ENCODE measurements around the gene RETREG3.

The RETREG3 gene

GRCh38 chr17:42596386-42596785, 12.8 kb downstream of the RETREG3 start:
- Histone ChIP-seq H3K36me3 (ENCODE audit: control insufficient read depth in 4 of 4, insufficient read depth in 4 of 4, low read length in 3 of 4) (peaks cover 6 to 9% (median 7%) of the 10 kb centered on the region in 4 experiments), H3K4me3 (ENCODE audit: control insufficient read depth in 1 of 7, extremely low read depth in 1 of 7, insufficient read depth in 4 of 7, low read depth in 2 of 7, low read length in 6 of 7) (no peak overlapping the region), H3K27ac (ENCODE audit: insufficient read depth in 1 of 2, low read depth in 1 of 2, low read length in 2 of 2, poor library complexity in 1 of 2, severe bottlenecking in 2 of 2) (no peak overlapping the region), H3K27me3 (replicated peaks in 2 of 5; ENCODE audit: control insufficient read depth in 4 of 5, insufficient read depth in 5 of 5, low read length in 4 of 5) (no peaks in the 10 kb centered on the region), H3K4me1 (ENCODE audit: control extremely low read depth in 1 of 4, control insufficient read depth in 4 of 4, insufficient read depth in 4 of 4, low read length in 3 of 4) (peaks cover 0 to 5% (median 0%) of the 10 kb centered on the region in 4 experiments), H3K9me3 (ENCODE audit: control extremely low read depth in 1 of 5, control insufficient read depth in 4 of 5, insufficient read depth in 2 of 5, low read depth in 1 of 5, low read length in 4 of 5) (no peaks in the 10 kb centered on the region)
- WGBS (ENCODE audit: insufficient coverage): no CpG with 5 or more reads among the region's 3 CpGs
- DNase-seq: no peak
- ChIA-PET CTCF (no interaction called here), POLR2A (interaction anchor here (0.6 kb wide), 1 partner anchor 228 kb away, joined by 3 read pairs; the partner anchor contains the start of gene BECN1)

DNA sequence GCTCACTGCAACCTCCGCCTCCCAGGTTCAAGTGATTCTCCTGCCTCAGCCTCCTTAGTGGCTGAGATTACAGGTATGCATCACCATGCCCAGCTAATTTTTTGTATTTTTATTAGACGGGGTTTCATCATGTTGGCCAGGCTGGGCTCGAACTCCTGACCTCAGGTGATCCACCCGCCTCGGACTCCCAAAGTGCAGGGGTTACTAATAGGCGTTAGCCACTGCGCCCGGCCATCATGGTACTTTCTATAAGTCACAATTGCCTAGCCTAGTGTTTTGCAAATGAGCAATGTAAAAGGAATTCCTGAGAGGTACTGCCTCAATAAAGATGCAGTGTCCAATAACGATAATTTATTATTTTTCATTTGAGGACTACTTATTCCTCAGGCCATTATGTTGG, 17.8 kb downstream of the RETREG3 start:
- POLR2A ChIA-PET: no interaction called here
- H3K4me3 ChIP-seq (ENCODE audit: control insufficient read depth in 1 of 7, extremely low read depth in 1 of 7, insufficient read depth in 4 of 7, low read depth in 2 of 7, low read length in 6 of 7): no peak overlapping the region
- WGBS (ENCODE audit: insufficient coverage): 97% methylated on average over 7 of the region's 9 CpGs
- DNase-seq: no peak
- H3K36me3 ChIP-seq (ENCODE audit: control insufficient read depth in 4 of 4, insufficient read depth in 4 of 4, low read length in 3 of 4): peaks cover 22 to 50% (median 31%) of the 10 kb centered on the region in 4 experiments
- no peak overlapping the region for H3K27ac ChIP-seq (ENCODE audit: insufficient read depth in 1 of 2, low read depth in 1 of 2, low read length in 2 of 2, poor library complexity in 1 of 2, severe bottlenecking in 2 of 2)
- H3K27me3 ChIP-seq (replicated peaks in 2 of 5; ENCODE audit: control insufficient read depth in 4 of 5, insufficient read depth in 5 of 5, low read length in 4 of 5): no peaks in the 10 kb centered on the region
- CTCF ChIA-PET: interaction anchor here (2.7 kb wide), 1 partner anchor 13 kb away, joined by 8 read pairs; no protein-coding TSS in a partner anchor
- no peaks in the 10 kb centered on the region for H3K4me1 ChIP-seq (ENCODE audit: control extremely low read depth in 1 of 4, control insufficient read depth in 4 of 4, insufficient read depth in 4 of 4, low read length in 3 of 4)
- H3K9me3 ChIP-seq (ENCODE audit: control extremely low read depth in 1 of 5, control insufficient read depth in 4 of 5, insufficient read depth in 2 of 5, low read depth in 1 of 5, low read length in 4 of 5): no peaks in the 10 kb centered on the region

DNA sequence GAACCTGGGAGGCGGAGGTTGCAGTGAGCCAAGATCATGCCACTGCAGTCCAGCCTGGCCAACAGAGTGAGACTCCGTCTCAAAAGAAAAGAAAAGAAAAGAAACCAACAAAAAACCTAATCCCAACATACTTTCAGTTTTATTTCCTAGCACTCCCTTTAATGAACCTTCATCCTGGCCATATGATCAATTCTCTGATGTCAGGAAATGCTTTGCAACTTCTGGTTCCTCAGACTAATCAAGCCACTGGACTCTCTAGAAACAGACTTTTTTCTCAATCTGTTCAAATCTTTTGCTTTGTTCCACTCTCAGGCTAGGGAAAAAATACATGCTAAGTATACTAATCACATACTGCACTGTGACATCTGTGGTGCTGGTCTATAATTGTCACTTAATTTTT, 18.3 kb downstream of the RETREG3 start:
- H3K27ac ChIP-seq (ENCODE audit: insufficient read depth in 1 of 2, low read depth in 1 of 2, low read length in 2 of 2, poor library complexity in 1 of 2, severe bottlenecking in 2 of 2): no peak overlapping the region
- no peaks in the 10 kb centered on the region for H3K27me3 ChIP-seq (replicated peaks in 2 of 5; ENCODE audit: control insufficient read depth in 4 of 5, insufficient read depth in 5 of 5, low read length in 4 of 5)
- ChIA-PET CTCF (interaction anchor here (2.7 kb wide), 1 partner anchor 12 kb away, joined by 8 read pairs; no protein-coding TSS in a partner anchor), POLR2A (no interaction called here)
- H3K9me3 ChIP-seq (ENCODE audit: control extremely low read depth in 1 of 5, control insufficient read depth in 4 of 5, insufficient read depth in 2 of 5, low read depth in 1 of 5, low read length in 4 of 5): no peaks in the 10 kb centered on the region
- H3K4me3 ChIP-seq (ENCODE audit: control insufficient read depth in 1 of 7, extremely low read depth in 1 of 7, insufficient read depth in 4 of 7, low read depth in 2 of 7, low read length in 6 of 7): no peak overlapping the region
- no peaks in the 10 kb centered on the region for H3K4me1 ChIP-seq (ENCODE audit: control extremely low read depth in 1 of 4, control insufficient read depth in 4 of 4, insufficient read depth in 4 of 4, low read length in 3 of 4)
- DNase-seq: no peak
- 100% methylated on average over 1 of the region's 2 CpGs for WGBS (ENCODE audit: insufficient coverage)
- H3K36me3 ChIP-seq (ENCODE audit: control insufficient read depth in 4 of 4, insufficient read depth in 4 of 4, low read length in 3 of 4): peaks cover 22 to 55% (median 35%) of the 10 kb centered on the region in 4 experiments

- CTCF ChIA-PET: interaction anchor here (0.8 to 4.1 kb wide), 5 partner anchors 9 to 94 kb away, joined by 3 to 26 read pairs (median 6); partner anchors contain the start of gene PSMC3IP
- Histone ChIP-seq H3K36me3 (ENCODE audit: control insufficient read depth in 4 of 4, insufficient read depth in 4 of 4, low read length in 3 of 4) (peaks cover 41 to 93% (median 67%) of the 10 kb centered on the region in 4 experiments), H3K27me3 (replicated peaks in 2 of 5; ENCODE audit: control insufficient read depth in 4 of 5, insufficient read depth in 5 of 5, low read length in 4 of 5) (no peaks in the 10 kb centered on the region), H3K4me1 (ENCODE audit: control extremely low read depth in 1 of 4, control insufficient read depth in 4 of 4, insufficient read depth in 4 of 4, low read length in 3 of 4) (peaks cover 0 to 6% (median 0%) of the 10 kb centered on the region in 4 experiments), H3K9me3 (ENCODE audit: control extremely low read depth in 1 of 5, control insufficient read depth in 4 of 5, insufficient read depth in 2 of 5, low read depth in 1 of 5, low read length in 4 of 5) (no peaks in the 10 kb centered on the region), H3K27ac (ENCODE audit: insufficient read depth in 1 of 2, low read depth in 1 of 2, low read length in 2 of 2, poor library complexity in 1 of 2, severe bottlenecking in 2 of 2) (no peak overlapping the region), H3K4me3 (ENCODE audit: control insufficient read depth in 1 of 7, extremely low read depth in 1 of 7, insufficient read depth in 4 of 7, low read depth in 2 of 7, low read length in 6 of 7) (no peak overlapping the region)
- no peak for DNase-seq
- WGBS (ENCODE audit: insufficient coverage): 97% methylated on average over 5 of the region's 7 CpGs
- POLR2A ChIA-PET: interaction anchor here (0.6 kb wide), 1 partner anchor 18 kb away, joined by 3 read pairs; no protein-coding TSS in a partner anchor
Measured at GRCh38 chr17:42586514-42587230, 22.5 kb downstream of the RETREG3 start.

DNA sequence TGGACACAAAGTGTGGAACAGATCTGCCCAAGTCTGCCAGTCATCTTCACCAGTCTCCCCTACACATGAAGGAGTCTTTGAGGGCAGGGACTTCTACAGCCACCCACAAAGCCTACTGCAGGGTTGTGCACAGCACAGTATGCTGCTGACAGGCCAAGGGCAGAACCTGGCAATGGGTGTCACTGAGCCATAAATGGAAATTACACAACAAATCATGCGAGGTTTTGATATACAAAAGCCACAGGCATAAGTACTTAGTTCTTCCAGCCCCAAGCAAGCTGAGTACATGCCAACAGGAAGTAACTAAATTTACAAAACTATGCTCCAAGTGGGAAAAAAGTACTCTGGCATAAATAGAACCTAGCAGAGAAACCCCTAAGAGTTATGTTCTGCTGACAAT, 23.8 kb downstream of the RETREG3 start:
- Histone ChIP-seq H3K36me3 (ENCODE audit: control insufficient read depth in 4 of 4, insufficient read depth in 4 of 4, low read length in 3 of 4) (peaks cover 37 to 93% (median 69%) of the 10 kb centered on the region in 4 experiments), H3K27ac (ENCODE audit: insufficient read depth in 1 of 2, low read depth in 1 of 2, low read length in 2 of 2, poor library complexity in 1 of 2, severe bottlenecking in 2 of 2) (no peak overlapping the region), H3K9me3 (ENCODE audit: control extremely low read depth in 1 of 5, control insufficient read depth in 4 of 5, insufficient read depth in 2 of 5, low read depth in 1 of 5, low read length in 4 of 5) (no peaks in the 10 kb centered on the region), H3K4me3 (ENCODE audit: control insufficient read depth in 1 of 7, extremely low read depth in 1 of 7, insufficient read depth in 4 of 7, low read depth in 2 of 7, low read length in 6 of 7) (no peak overlapping the region), H3K4me1 (ENCODE audit: control extremely low read depth in 1 of 4, control insufficient read depth in 4 of 4, insufficient read depth in 4 of 4, low read length in 3 of 4) (peaks cover 0 to 6% (median 0%) of the 10 kb centered on the region in 4 experiments), H3K27me3 (replicated peaks in 2 of 5; ENCODE audit: control insufficient read depth in 4 of 5, insufficient read depth in 5 of 5, low read length in 4 of 5) (no peaks in the 10 kb centered on the region)
- ChIA-PET CTCF (interaction anchor here (1.0 to 4.1 kb wide), 3 partner anchors 8 to 95 kb away, joined by 3 to 26 read pairs (median 3); partner anchors contain the start of gene PSMC3IP), POLR2A (no interaction called here)
- no CpG with 5 or more reads among the region's 1 CpG for WGBS (ENCODE audit: insufficient coverage)
- DNase-seq: no peak

- H3K9me3 ChIP-seq (ENCODE audit: control extremely low read depth in 1 of 5, control insufficient read depth in 4 of 5, insufficient read depth in 2 of 5, low read depth in 1 of 5, low read length in 4 of 5): no peaks in the 10 kb centered on the region
- no peak overlapping the region for H3K4me3 ChIP-seq (ENCODE audit: control insufficient read depth in 1 of 7, extremely low read depth in 1 of 7, insufficient read depth in 4 of 7, low read depth in 2 of 7, low read length in 6 of 7)
- H3K36me3 ChIP-seq (ENCODE audit: control insufficient read depth in 4 of 4, insufficient read depth in 4 of 4, low read length in 3 of 4): peaks cover 39 to 92% (median 74%) of the 10 kb centered on the region in 4 experiments
- POLR2A ChIA-PET: no interaction called here
- peaks cover 0 to 6% (median 0%) of the 10 kb centered on the region in 4 experiments for H3K4me1 ChIP-seq (ENCODE audit: control extremely low read depth in 1 of 4, control insufficient read depth in 4 of 4, insufficient read depth in 4 of 4, low read length in 3 of 4)
- CTCF ChIA-PET: interaction anchor here (1.0 kb wide), 2 partner anchors 17 to 27 kb away, joined by 3 read pairs; no protein-coding TSS in a partner anchor
- no peaks in the 10 kb centered on the region for H3K27me3 ChIP-seq (replicated peaks in 2 of 5; ENCODE audit: control insufficient read depth in 4 of 5, insufficient read depth in 5 of 5, low read length in 4 of 5)
- DNase-seq: peak in 1 of 3 donors; percentile 8
- no peak overlapping the region for H3K27ac ChIP-seq (ENCODE audit: insufficient read depth in 1 of 2, low read depth in 1 of 2, low read length in 2 of 2, poor library complexity in 1 of 2, severe bottlenecking in 2 of 2)
- 99% methylated on average over 8 of the region's 9 CpGs for WGBS (ENCODE audit: insufficient coverage)
Measured at GRCh38 chr17:42584880-42585279, 24.3 kb downstream of the RETREG3 start.

DNA sequence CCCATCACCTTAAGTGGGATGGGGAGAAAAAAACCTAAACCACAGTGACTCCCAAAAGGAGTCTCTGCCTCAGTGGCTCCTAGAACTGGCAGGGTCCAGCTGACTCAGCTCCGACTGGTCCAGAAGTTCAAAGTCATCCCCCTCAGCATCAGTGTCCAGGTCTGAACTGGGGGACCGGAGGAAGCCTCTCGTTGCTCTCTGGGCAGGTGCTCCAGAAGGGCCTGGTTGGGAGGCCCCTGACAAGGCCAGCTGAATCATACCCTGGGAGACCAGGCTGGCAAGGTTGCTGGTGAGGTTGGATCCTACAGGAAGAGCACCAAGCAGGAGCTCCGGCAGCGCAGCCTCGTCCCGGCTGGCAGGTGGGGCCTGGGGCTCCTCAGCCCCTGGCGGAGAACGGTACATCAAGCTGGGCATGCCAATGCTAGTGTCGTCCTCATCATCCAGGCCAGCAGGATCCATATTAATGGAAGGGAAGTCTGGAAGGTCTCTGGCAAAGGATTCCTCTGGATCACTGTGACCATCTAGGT, 27.4 kb downstream of the RETREG3 start:
- Histone ChIP-seq H3K27ac (ENCODE audit: insufficient read depth in 1 of 2, low read depth in 1 of 2, low read length in 2 of 2, poor library complexity in 1 of 2, severe bottlenecking in 2 of 2) (no peak overlapping the region), H3K4me1 (ENCODE audit: control extremely low read depth in 1 of 4, control insufficient read depth in 4 of 4, insufficient read depth in 4 of 4, low read length in 3 of 4) (peaks cover 2 to 24% (median 18%) of the 10 kb centered on the region in 4 experiments), H3K4me3 (ENCODE audit: control insufficient read depth in 1 of 7, extremely low read depth in 1 of 7, insufficient read depth in 4 of 7, low read depth in 2 of 7, low read length in 6 of 7) (no peak overlapping the region), H3K27me3 (replicated peaks in 2 of 5; ENCODE audit: control insufficient read depth in 4 of 5, insufficient read depth in 5 of 5, low read length in 4 of 5) (no peaks in the 10 kb centered on the region), H3K9me3 (ENCODE audit: control extremely low read depth in 1 of 5, control insufficient read depth in 4 of 5, insufficient read depth in 2 of 5, low read depth in 1 of 5, low read length in 4 of 5) (no peaks in the 10 kb centered on the region), H3K36me3 (ENCODE audit: control insufficient read depth in 4 of 4, insufficient read depth in 4 of 4, low read length in 3 of 4) (peaks cover 28 to 71% (median 61%) of the 10 kb centered on the region in 4 experiments)
- DNase-seq: no peak
- ChIA-PET POLR2A (no interaction called here), CTCF (interaction anchor here (0.7 to 4.6 kb wide), 5 partner anchors 16 to 238 kb away, joined by 3 to 37 read pairs (median 4); partner anchors contain the start of gene CCR10)
- WGBS (ENCODE audit: insufficient coverage): 98% methylated on average over 8 of the region's 10 CpGs

Measured in common myeloid progenitor, CD34-positive (primary cell).